Occipital lobe (tissue), 2 donors: ENCODE measurements around the gene C2CD4A. TPM values are rescaled to one million over a fixed set of nuclear protein-coding genes. Genes with fewer than 3 reads are reported as not detected.

Experiments
- DNase-seq: peaks from one replicate; lab custom pipeline; 2025; lab: John Stamatoyannopoulos, UW
- total RNA-seq: library from RNA; depleted of rRNA; stranded (reverse); fragments of >200 nt; gene quantifications from one replicate; pipeline ENCODE4 v1.2.3, GENCODE V29; 2014

Gene C2CD4A
- total RNA-seq, 1 donor from 2014 or later: 0.16 TPM

- DNase-seq: no peak
Observed at GRCh38 chr15:62059816-62060112, 7.0 kb upstream of the C2CD4A start.

DNA sequence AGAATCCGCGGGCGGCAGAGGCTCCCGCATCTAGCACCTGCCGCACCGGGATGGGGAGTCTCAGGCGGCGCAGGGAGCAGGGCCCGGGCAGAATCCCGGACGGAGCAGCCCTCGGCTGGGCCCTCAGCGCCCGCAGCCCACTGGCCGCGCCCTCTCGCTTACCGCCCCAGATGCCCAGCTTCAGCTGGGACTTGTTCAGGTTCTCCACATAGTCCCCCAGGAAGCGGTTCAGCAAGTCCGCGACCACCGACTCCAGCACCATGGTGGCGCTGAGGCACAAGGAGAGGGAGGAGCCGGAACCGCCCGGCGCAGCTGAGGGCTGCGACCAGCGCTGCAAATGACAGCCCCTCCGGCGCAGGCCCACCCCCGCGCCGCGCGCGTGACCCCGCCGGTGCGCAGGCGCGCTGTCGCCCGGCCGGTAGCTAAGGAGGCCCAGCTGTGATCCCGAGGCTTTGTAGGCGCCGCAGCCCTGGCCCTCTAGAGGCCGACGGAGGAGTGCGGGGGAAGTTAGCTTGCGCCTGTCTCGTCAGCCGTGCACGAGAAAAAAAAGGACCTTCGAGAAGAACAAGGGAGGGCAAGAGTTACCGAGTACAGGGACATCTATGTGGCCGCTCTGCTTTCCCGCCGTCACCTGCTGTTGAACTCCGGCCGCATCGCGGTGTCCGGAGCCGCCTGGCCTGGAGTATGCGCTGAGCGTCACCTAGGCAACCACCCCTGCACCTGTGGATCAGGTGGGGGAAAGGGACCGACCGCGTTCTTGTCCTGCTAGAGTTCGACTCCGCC, 6.5 kb upstream of the C2CD4A start, which contains the start of gene VPS13C:
Gene VPS13C (minus strand): TSS at position 335 of the 783 bp plus-strand sequence. CDS start 73 bp downstream, at position 262.
- DNase-seq: peak; percentile 91

GRCh38 chr15:62060896-62061280, 5.9 kb upstream of the C2CD4A start:
- DNase-seq: no peak

- no peak for DNase-seq
Observed at GRCh38 chr15:62063825-62064635, 2.7 kb upstream of the C2CD4A start.

- no peak for DNase-seq
Observed at GRCh38 chr15:62067448-62068044, 769 bp downstream of the C2CD4A start.

DNA sequence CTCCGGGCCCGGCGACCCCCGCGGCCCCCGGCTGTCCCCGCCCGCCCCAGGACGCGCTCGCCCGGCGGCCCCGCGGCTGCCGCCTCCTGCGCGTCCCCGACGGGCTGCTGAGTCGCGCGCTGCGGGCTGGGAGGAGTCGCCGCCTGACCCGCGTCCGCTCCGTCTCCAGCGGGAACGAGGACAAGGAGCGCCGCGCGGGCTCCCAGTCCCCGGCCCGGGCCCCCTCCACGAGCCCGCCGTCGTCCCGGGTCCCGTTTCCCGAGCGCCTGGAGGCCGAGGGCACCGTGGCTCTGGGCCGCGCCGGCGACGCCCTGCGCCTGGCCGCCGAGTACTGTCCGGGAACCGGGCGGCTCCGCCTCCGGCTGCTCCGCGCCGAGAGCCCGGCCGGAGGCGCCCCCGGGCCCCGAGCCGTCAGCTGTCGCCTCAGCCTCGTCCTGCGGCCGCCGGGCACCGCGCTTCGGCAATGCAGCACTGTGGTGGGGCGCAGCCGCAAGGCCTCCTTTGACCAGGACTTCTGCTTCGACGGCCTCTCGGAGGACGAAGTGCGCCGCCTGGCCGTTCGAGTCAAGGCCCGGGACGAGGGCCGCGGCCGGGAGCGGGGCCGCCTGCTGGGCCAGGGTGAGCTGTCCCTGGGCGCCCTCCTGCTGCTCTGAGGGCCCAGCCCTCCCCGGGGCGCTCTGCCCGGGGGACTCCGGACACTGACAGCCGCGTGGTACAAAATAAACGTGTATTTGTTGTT, 1.5 kb downstream of the C2CD4A start:
- no peak for DNase-seq

GRCh38 chr15:62068810-62069167, 2.0 kb downstream of the C2CD4A start:
- DNase-seq: no peak

- no peak for DNase-seq
Observed at GRCh38 chr15:62069551-62069950, 2.8 kb downstream of the C2CD4A start.

GRCh38 chr15:62071711-62072308, 5.0 kb downstream of the C2CD4A start:
- no peak for DNase-seq

DNA sequence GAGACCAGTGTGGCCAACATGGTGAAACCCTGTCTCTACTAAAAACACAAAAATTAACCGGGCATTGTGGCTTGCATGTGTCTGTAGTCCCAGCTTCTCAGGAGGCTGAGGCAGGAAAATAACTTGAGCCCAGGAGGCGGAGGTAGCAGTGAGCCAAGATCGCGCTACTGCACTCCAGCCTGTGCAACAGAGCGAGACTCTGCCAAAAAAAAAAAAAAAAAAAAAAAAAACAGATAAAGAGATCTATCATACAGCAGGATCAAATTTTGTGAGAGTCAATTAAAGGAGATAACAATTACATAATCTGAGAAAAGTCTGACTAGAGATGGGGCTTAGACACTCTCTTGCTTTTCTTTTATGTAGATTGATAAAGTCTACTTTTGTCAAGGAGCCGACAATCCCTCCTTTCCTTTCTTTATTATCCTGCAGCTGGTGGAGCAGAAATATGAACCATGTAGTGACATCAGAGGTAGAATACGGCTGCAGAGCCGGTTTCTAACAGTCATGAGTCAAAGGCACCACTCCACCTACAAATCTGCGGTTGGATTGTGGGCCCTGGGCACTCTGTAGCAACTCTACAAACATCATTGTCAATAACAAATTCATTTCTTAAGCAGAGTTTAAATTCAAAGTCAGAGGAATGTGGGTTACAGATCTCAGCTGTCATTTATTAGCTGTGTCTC, 9.0 kb downstream of the C2CD4A start:
- DNase-seq: no peak

- DNase-seq: no peak
Observed at GRCh38 chr15:62079594-62079993, 12.8 kb downstream of the C2CD4A start.

GRCh38 chr15:62083194-62084154, 16.7 kb downstream of the C2CD4A start:
- DNase-seq: no peak

DNA sequence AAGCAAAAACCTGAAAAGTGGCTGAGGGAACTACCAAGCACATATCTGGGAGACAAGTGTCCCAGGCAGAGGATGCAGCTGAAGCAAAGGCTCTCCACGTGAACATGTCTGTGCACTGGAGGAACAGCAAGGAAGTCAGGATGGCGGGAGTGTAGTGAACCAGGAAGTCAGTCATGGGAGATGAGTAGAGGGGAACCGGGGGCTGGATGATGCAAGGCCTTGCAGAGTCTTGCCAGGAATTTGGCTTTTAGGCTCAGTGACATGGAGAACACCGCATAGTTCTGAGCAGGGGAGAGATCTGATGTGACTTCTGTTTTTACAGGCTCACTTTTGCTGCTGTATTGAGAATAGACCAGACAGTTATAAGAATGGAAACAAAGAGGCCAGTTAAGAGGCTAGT, 19.0 kb downstream of the C2CD4A start:
- DNase-seq: no peak

- DNase-seq: no peak
Observed at GRCh38 chr15:62087671-62088352, 21.0 kb downstream of the C2CD4A start.

- DNase-seq: no peak
Observed at GRCh38 chr15:62088353-62088693, 21.5 kb downstream of the C2CD4A start.

- no peak for DNase-seq
Observed at GRCh38 chr15:62089616-62090015, 22.8 kb downstream of the C2CD4A start.

GRCh38 chr15:62090988-62091387, 24.2 kb downstream of the C2CD4A start:
- DNase-seq: no peak

- no peak for DNase-seq
Observed at GRCh38 chr15:62093809-62094208, 27.0 kb downstream of the C2CD4A start.

DNA sequence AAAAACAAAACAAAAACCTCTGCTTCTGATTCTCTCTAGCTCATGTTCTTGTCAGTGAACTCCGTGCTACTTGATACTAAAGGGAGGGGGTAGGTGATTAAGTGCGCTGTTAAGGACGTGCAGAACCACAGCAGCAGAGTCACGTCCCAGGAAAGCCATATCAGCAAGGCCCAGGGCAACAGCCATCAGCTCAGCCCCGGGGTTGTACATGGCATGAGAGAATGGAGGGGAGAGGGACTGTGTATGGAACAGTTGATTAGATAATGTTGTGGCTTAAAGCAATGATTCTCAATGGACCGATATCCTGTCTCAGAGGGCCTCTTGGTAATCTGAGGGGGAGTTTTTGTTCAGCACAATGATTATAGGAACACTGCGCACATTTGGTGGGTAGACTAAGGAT, 27.6 kb downstream of the C2CD4A start:
- DNase-seq: no peak
